GM12873 (cell line): Measurements from ENCODE around the gene CCDC27.

ENCODE experiments used
- CTCF ChIP-seq: IDR thresholded peaks from 2 replicates; pipeline ENCODE4 v1.5.1; 2012; ENCODE audit warnings: low read depth, mild to moderate bottlenecking, moderate library complexity, low read length, control low read depth; ENCODE audit not compliant: insufficient read depth; ENCODE audit errors: missing control alignments

Gene CCDC27

DNA sequence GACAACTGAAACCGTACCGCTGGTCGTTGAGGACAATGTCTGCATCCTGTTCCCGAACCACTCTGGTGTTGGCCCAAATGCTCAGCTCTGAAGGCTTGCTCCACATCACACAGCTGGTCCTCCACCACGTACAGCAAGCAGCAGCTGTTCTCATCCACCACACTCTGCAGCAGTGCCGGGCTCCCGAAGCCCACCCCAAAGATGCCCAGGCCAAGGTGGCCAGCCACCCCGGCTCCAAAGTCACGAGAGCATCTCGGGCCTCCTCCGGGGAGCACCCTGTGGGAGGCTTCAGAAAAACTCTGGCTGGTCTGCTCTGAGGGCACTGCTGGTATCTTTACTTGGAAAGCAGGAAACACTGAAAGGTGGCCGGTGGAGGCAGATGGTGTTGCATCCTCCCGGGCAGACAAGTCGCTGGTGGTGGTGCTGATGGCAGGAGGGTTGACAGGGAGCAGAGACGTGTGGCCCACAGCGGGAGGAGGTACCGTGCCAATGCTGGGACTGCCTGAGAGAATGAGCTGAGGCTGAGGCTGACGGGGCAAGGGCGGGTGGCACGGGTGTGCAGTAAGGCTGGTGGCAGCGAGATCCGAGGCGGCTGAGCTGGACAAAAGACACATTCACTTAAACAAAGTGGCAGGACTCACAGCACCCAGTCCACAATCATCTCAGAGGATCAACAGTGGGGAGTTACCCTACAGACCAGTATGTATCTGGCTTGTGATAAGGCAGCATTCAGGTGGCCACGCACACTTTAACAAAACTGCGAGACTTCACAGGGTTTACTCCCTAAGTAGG, 6.5 kb upstream of the CCDC27 start:
- TF ChIP-seq CTCF, result no peak

DNA sequence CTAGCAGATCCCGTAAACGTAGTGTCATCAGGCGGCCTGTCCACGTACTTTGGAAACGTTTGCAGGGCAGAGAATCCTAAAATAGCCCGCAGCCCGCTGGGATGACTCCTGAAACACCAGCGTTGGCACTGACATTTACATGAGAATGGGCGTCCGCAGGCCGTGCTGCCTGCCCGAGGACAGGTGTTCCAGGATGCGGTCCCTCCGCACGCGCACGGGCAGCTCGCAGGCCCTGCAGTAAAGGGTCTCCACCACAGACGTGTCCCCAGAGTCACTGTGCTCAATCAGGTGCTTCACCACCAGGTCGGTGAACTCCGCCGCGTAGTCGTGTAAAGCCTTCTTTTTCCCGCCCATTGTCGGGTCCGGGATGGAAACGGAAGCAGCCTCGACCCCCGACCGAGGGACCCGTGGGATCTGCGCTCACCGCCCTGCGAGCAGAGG, 5.8 kb upstream of the CCDC27 start:
- no peak for TF ChIP-seq CTCF

DNA sequence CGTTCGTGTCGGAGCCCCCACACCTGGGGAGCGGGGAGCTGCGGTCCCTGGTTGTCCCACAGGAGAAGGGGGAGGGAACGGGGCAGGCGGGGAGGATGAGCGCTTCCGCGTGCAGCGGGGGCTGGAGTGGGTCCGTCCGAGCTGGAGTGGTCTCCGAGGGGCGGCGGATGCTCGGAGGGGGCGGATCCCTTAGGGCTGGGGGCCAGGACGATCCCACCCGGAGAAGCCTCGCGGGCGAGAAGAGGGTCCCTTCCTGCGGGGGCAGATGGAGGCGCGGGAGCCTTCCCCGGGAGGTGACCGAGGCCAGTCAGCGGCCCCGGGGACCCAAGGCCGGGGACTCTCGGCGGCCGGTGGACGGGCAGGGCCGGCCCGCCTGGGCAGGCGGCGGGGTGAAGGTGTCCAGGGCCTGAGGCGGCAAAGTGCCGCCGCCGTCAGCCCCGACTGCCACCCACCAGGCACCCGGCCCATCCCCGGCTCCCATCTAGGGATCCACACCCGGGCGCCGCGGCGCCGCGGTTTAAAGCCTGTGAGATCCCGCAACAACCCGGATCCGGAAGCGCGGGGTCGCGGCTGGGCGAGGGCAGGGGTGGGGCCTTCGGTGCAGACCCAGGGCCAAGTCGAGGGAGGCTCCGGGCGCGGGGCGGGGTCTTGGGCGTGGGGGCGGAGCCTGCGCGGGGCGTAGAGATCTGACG, 5.3 kb upstream of the CCDC27 start:
- TF ChIP-seq CTCF, result no peak

GRCh38 chr1:3747522-3747848, 4.8 kb upstream of the CCDC27 start:
- no peak for TF ChIP-seq CTCF

- no peak for TF ChIP-seq CTCF
These were observed 4.3 kb upstream of the CCDC27 start for GRCh38 chr1:3747903-3748302.

DNA sequence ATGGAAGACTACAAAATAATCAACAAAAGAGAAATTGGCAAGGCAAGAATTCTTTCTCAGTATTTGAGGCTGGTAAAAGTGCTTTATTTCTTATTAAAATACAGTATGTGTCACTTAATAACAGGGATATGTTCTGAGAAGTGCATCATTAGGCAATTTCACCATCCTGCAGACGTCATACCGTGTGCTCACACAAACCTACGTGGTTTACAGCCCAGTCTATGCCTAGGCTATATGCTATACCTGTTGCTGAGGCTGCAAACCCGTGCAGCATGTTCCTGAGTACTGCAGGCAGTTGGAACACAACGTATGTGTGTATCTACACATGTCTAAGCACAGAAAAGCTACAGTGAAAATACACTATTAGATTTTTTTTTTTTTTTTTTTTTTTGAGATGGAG, 2.7 kb upstream of the CCDC27 start:
- no peak for TF ChIP-seq CTCF

- TF ChIP-seq CTCF, result no peak
These were observed 1.5 kb upstream of the CCDC27 start for GRCh38 chr1:3750741-3751140.
